ENCODE measurements around the gene TXNRD1. TPM values are rescaled to one million over a fixed set of nuclear protein-coding genes. Genes with fewer than 3 reads are reported as not detected.

TXNRD1 gene
- total and polyA plus RNA-seq, 8 donors, result 19.4 to 208 (median 76.8) TPM

DNA sequence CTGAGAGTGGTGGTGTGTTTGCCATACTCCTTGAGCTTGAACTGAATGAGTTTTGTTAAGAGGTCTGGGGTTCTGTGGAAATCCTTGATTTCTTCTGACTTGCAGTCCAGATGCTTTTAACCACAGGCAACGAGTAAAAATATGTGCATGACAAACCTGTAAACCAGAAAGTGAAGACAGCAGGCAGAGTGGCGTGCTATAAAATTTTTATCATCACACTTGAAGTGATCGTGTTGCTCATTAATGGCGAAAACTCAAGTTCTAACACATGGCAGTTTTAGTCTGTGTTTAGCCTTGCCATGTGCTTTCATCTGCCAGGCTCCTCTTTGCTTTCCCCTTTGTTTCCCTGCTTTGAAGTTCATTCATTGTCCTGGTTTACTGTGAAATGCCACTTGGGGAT lies 28.0 kb downstream of the TXNRD1 start:
- no peak for DNase-seq
- H3K36me3 ChIP-seq, result no peaks in the 10 kb centered on the region
- intact Hi-C loops (cut with DNase I; ENCODE audit: low total_unique reads), result no loop called here
- TF ChIP-seq, protein P1, sequence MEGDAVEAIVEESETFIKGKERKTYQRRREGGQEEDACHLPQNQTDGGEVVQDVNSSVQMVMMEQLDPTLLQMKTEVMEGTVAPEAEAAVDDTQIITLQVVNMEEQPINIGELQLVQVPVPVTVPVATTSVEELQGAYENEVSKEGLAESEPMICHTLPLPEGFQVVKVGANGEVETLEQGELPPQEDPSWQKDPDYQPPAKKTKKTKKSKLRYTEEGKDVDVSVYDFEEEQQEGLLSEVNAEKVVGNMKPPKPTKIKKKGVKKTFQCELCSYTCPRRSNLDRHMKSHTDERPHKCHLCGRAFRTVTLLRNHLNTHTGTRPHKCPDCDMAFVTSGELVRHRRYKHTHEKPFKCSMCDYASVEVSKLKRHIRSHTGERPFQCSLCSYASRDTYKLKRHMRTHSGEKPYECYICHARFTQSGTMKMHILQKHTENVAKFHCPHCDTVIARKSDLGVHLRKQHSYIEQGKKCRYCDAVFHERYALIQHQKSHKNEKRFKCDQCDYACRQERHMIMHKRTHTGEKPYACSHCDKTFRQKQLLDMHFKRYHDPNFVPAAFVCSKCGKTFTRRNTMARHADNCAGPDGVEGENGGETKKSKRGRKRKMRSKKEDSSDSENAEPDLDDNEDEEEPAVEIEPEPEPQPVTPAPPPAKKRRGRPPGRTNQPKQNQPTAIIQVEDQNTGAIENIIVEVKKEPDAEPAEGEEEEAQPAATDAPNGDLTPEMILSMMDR (IDR thresholded peaks at IDR 0.05), result no peak
- TF ChIP-seq POLR2A (IDR thresholded peaks at IDR 0.05) (no peak), EP300 (IDR thresholded peaks at IDR 0.05) (no peak), POLR2AphosphoS5 (IDR thresholded peaks at IDR 0.05) (no peak)
- no peak overlapping the region for H3K27ac ChIP-seq
- H3K4me3 ChIP-seq, result no peak overlapping the region
- H3K9me3 ChIP-seq, result no peaks in the 10 kb centered on the region
- H3K27me3 ChIP-seq, result no peaks in the 10 kb centered on the region
- no peaks in the 10 kb centered on the region for H3K4me1 ChIP-seq
- WGBS, 5 donors, result 57 to 75% (median 69%) methylated on average over 4 of the region's 4 CpGs

DNA sequence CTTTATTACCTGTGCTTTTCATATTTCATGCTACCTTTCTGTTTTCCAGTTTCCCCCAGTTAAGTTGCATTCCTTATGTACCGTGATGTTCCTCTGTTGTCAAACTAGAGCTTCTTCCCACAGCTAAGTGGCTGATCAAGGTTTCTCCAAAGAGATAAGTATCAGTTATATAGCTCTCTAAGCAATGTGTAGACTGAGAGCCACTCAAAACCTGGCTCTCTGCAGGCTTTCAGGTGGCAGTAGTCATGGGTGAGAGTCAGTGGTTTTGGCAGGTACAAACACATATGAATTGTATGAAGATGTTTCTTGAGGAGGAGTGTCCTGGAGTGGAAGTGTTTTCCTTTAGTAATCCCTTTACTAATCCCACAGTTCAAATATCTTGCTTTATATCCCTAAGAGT lies 28.4 kb downstream of the TXNRD1 start:
- H3K4me1 ChIP-seq, result no peaks in the 10 kb centered on the region
- DNase-seq, result no peak
- WGBS, 5 donors, result 60 to 85% (median 78%) methylated on average over 1 of the region's 1 CpG
- intact Hi-C loops (cut with DNase I; ENCODE audit: low total_unique reads), result no loop called here
- no peaks in the 10 kb centered on the region for H3K27me3 ChIP-seq
- H3K27ac ChIP-seq, result no peak overlapping the region
- TF ChIP-seq POLR2AphosphoS5 (IDR thresholded peaks at IDR 0.05) (no peak), EP300 (IDR thresholded peaks at IDR 0.05) (no peak), POLR2A (IDR thresholded peaks at IDR 0.05) (no peak)
- TF ChIP-seq, protein P1 (IDR thresholded peaks at IDR 0.05), result no peak
- H3K36me3 ChIP-seq, result no peaks in the 10 kb centered on the region
- no peak overlapping the region for H3K4me3 ChIP-seq
- H3K9me3 ChIP-seq, result no peaks in the 10 kb centered on the region

DNA sequence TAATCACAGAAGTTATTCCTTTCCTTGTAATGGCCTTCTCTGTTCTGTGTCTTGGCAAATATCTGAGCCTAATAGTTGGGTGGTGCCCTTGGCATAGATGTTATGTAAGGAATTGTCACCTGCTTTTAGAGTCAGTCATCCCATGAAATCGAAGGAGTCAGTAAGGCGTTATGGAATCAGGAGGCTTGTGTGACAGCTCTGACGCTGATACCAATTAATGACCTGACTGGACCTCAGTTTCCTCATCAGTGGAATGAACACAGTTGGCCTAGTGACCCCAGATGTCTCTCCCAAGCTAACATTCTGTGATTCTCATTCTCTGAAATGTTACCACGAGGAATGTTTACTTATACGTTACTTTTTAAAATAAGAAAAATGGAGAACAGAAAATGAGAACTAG lies 32.1 kb downstream of the TXNRD1 start:
- intact Hi-C loops (cut with DNase I; ENCODE audit: low total_unique reads), result no loop called here
- Histone ChIP-seq H3K36me3 (no peaks in the 10 kb centered on the region), H3K9me3 (no peaks in the 10 kb centered on the region), H3K27me3 (no peaks in the 10 kb centered on the region), H3K4me1 (no peaks in the 10 kb centered on the region), H3K4me3 (no peak overlapping the region), H3K27ac (no peak overlapping the region)
- 85 to 90% (median 89%) methylated on average over 5 of the region's 5 CpGs for WGBS, 5 donors
- DNase-seq, result no peak
- TF ChIP-seq, protein P1 (IDR thresholded peaks at IDR 0.05), result no peak
- no peak for TF ChIP-seq POLR2AphosphoS5 (IDR thresholded peaks at IDR 0.05)
- no peak for TF ChIP-seq POLR2A (IDR thresholded peaks at IDR 0.05)
- TF ChIP-seq EP300 (IDR thresholded peaks at IDR 0.05), result no peak

- H3K4me1 ChIP-seq, result no peaks in the 10 kb centered on the region
- no peaks in the 10 kb centered on the region for H3K36me3 ChIP-seq
- DNase-seq, result no peak
- no peak overlapping the region for H3K27ac ChIP-seq
- TF ChIP-seq EP300 (IDR thresholded peaks at IDR 0.05) (no peak), POLR2A (IDR thresholded peaks at IDR 0.05) (no peak), POLR2AphosphoS5 (IDR thresholded peaks at IDR 0.05) (no peak)
- TF ChIP-seq, protein P1 (IDR thresholded peaks at IDR 0.05), result no peak
- WGBS, 5 donors, result 96 to 99% (median 97%) methylated on average over 8 of the region's 8 CpGs
- no peaks in the 10 kb centered on the region for H3K27me3 ChIP-seq
- no peaks in the 10 kb centered on the region for H3K9me3 ChIP-seq
- intact Hi-C loops (cut with DNase I; ENCODE audit: low total_unique reads), result no loop called here
- no peak overlapping the region for H3K4me3 ChIP-seq
These were observed 32.9 kb downstream of the TXNRD1 start for GRCh38 chr12:104248444-104248843.
